Small intestine (tissue), 7 donors: ENCODE results near the gene MUC21. TPM values are rescaled to one million over a fixed set of nuclear protein-coding genes. Genes with fewer than 3 reads are reported as not detected.

ENCODE experiments used
- DNase-seq, 2 donors: peaks; one replicate each; pipeline versions ENCODE4 v3.0.0 to v3.0.0-alpha.2; 2013
- FAIRE-seq: peaks from 2 replicates; lab custom pipeline; 2012; peaks lifted over from hg19 to GRCh38; lab: Jason Lieb, UNC
- H3K27ac ChIP-seq, 3 donors: one replicate each; pipeline ENCODE4 v1.5.1; 2013; ENCODE audit warnings: low read length in 2 of 3, mild to moderate bottlenecking in 2 of 3, control low read depth in 1 of 3, inconsistent platforms in 1 of 3, low read depth in 1 of 3, moderate library complexity in 1 of 3
- H3K27me3 ChIP-seq, 3 donors: one replicate each; pipeline ENCODE4 v1.6.1; 2013; ENCODE audit warnings: low read length in 3 of 3, inconsistent platforms in 1 of 3; ENCODE audit not compliant: control insufficient read depth in 3 of 3, insufficient read depth in 3 of 3
- H3K36me3 ChIP-seq, 3 donors: one replicate each; pipeline ENCODE4 v1.6.1; 2013; ENCODE audit warnings: low read length in 3 of 3, inconsistent platforms in 1 of 3, low read depth in 1 of 3, mild to moderate bottlenecking in 1 of 3, moderate library complexity in 1 of 3; ENCODE audit not compliant: control insufficient read depth in 3 of 3, insufficient read depth in 2 of 3
- H3K4me1 ChIP-seq, 3 donors: one replicate each; pipeline ENCODE4 v1.6.1; 2013; ENCODE audit warnings: low read length in 2 of 3, inconsistent platforms in 1 of 3, low read depth in 1 of 3, mild to moderate bottlenecking in 1 of 3, moderate library complexity in 1 of 3; ENCODE audit not compliant: control insufficient read depth in 3 of 3, insufficient read depth in 2 of 3
- H3K4me3 ChIP-seq, 3 donors: one replicate each; pipeline ENCODE4 v1.5.1; 2013; ENCODE audit warnings: low read length in 3 of 3, control low read depth in 1 of 3, inconsistent platforms in 1 of 3, low read depth in 1 of 3, mild to moderate bottlenecking in 1 of 3, moderate library complexity in 1 of 3
- H3K9me3 ChIP-seq, 2 donors: one replicate each; pipeline ENCODE4 v1.6.1; 2013; ENCODE audit warnings: low read depth in 1 of 2, low read length in 1 of 2; ENCODE audit not compliant: control insufficient read depth in 2 of 2, insufficient read depth in 1 of 2
- WGBS, 3 donors: extraction: QIAGEN DNeasy Blood & Tissue Kit; methylation state at CpG; one replicate each; pipeline ENCODE4 v1.1.7; 2013; 5-methylcytosine and 5-hydroxymethylcytosine counted together
- polyA plus RNA-seq, 4 donors: library from polyadenylated mRNA; stranded (reverse) in 3 of 4; unstranded in 1 of 4; fragments of 200-250 nt in 3 of 4; fragments of 120-200 nt in 1 of 4; gene quantifications; one replicate each; pipeline versions ENCODE4 v1.2.1 to v1.2.3, GENCODE V29; 2013
- donor health status: healthy with polysubstance abuse.
- donor health status: control.
- donor health status: control.
- donor health status: Bipolar disorder and iron deficiency.
- donor health status: healthy.

The MUC21 gene
- polyA plus RNA-seq, 4 donors, result 0.22 to 0.89 (median 0.81) TPM; not detected in 1

DNA sequence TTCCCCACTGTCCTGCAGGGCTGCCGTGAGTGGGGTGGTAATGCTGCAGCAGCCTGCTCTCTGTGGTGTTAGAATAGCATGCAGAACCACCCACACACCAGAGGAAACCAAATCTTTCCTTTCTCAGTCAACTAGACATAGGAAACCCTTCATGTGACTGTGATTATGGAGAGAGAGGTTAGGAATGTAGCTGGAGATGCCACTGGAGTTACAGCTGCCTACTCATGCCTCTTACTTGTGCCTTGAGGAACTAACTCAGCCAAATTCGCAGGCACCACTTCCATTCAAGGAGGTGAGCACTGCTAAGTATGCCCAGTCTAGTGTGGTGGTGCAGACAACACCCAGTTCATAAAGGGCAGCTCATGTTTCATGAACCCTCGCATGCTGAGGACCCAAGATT, 54.2 kb downstream of the MUC21 start:
- no peak overlapping the region for H3K27ac ChIP-seq
- no peak overlapping the region for H3K4me3 ChIP-seq
- WGBS, 3 donors, result 54 to 62% (median 62%) methylated on average over 3 of the region's 3 CpGs
- no peaks in the 10 kb centered on the region for H3K36me3 ChIP-seq
- FAIRE-seq (no peak), DNase-seq (no peak)
- H3K27me3 ChIP-seq, result peaks cover 0 to 15% (median 0%) of the 10 kb centered on the region in 3 donors
- no peaks in the 10 kb centered on the region for H3K4me1 ChIP-seq
- H3K9me3 ChIP-seq, result no peaks in the 10 kb centered on the region

DNA sequence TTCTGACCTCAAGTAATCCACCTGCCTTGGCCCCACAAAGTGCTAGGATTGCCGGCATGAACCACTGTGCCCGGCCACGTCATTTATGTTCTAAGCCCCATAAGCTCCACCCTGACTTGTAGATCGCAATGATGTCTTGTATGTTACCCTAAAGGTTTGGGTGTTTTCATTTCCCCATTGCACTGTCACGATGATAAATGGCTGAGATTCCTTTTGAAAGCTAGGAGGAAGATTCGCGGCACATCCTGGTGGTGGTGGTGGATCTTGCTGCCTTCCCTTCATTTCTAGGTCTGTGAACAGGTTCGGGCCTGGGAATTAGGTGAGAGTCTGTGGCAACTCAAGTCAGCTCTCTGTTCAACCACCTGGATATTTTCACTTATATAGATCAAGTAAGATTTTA, 55.0 kb downstream of the MUC21 start:
- Histone ChIP-seq H3K36me3 (no peaks in the 10 kb centered on the region), H3K27me3 (peaks cover 0 to 17% (median 0%) of the 10 kb centered on the region in 3 donors), H3K27ac (no peak overlapping the region), H3K9me3 (no peaks in the 10 kb centered on the region), H3K4me3 (no peak overlapping the region), H3K4me1 (no peaks in the 10 kb centered on the region)
- 92 to 93% (median 93%) methylated on average over 8 of the region's 8 CpGs for WGBS, 3 donors
- FAIRE-seq (no peak), DNase-seq (no peak)

Other genes with a start within 250 kb of the MUC21 start
- 100 to 1,000 TPM in 3 of 4 donors, 10 to 100 TPM in 1; 77.4 to 166 (median 144) TPM for gene FLOT1, start 241.0 kb upstream of the MUC21 start, polyA plus RNA-seq
- 10 to 100 TPM; 13.4 to 69.5 (median 14.7) TPM for gene IER3, start 239.2 kb upstream of the MUC21 start, polyA plus RNA-seq
- 100 to 1,000 TPM in 1 of 4 donors, 10 to 100 TPM in 3; 45.7 to 185 (median 66.5) TPM for gene DDR1, start 99.2 kb upstream of the MUC21 start, polyA plus RNA-seq
- 10 to 100 TPM; 21.5 to 22.3 (median 22.1) TPM for gene GTF2H4, start 75.5 kb upstream of the MUC21 start, polyA plus RNA-seq
- gene VARS2, start 69.5 kb upstream of the MUC21 start, polyA plus RNA-seq, result 10 to 100 TPM; 25.4 to 54.9 (median 41.9) TPM
- 1 to 10 TPM in 2 of 4 donors, under 1 TPM in 1, not detected in 1; 0.83 to 3.2 (median 1.6) TPM for gene SFTA2, start 51.5 kb upstream of the MUC21 start, polyA plus RNA-seq
- gene MUCL3, start 42.7 kb upstream of the MUC21 start, polyA plus RNA-seq, result 1 to 10 TPM in 2 of 4 donors, under 1 TPM in 2; 0.01 to 1.1 (median 0.57) TPM
- gene MUC22, start 26.8 kb downstream of the MUC21 start, polyA plus RNA-seq, result not detected
- gene C6orf15, start 128.9 kb downstream of the MUC21 start, polyA plus RNA-seq, result not detected
- gene PSORS1C1, start 131.1 kb downstream of the MUC21 start, polyA plus RNA-seq, result 10 to 100 TPM in 2 of 4 donors, 1 to 10 TPM in 1, under 1 TPM in 1; 0.19 to 40.5 (median 19.6) TPM
- gene CDSN, start 136.7 kb downstream of the MUC21 start, polyA plus RNA-seq, result under 1 TPM in 1 of 4 donors, not detected in 3; 0.07 TPM
- gene PSORS1C2, start 155.3 kb downstream of the MUC21 start, polyA plus RNA-seq, result not detected
- 10 to 100 TPM; 13.2 to 29.0 (median 15.1) TPM for gene CCHCR1, start 174.1 kb downstream of the MUC21 start, polyA plus RNA-seq
- 10 to 100 TPM in 1 of 4 donors, 1 to 10 TPM in 3; 1.8 to 12.8 (median 4.9) TPM for gene TCF19, start 174.9 kb downstream of the MUC21 start, polyA plus RNA-seq
- 10 to 100 TPM in 2 of 4 donors, 1 to 10 TPM in 1, under 1 TPM in 1; 0.10 to 32.0 (median 18.4) TPM for gene POU5F1, start 187.0 kb downstream of the MUC21 start, polyA plus RNA-seq